ENCODE measurements around the gene IGSF3.

The IGSF3 gene

DNA sequence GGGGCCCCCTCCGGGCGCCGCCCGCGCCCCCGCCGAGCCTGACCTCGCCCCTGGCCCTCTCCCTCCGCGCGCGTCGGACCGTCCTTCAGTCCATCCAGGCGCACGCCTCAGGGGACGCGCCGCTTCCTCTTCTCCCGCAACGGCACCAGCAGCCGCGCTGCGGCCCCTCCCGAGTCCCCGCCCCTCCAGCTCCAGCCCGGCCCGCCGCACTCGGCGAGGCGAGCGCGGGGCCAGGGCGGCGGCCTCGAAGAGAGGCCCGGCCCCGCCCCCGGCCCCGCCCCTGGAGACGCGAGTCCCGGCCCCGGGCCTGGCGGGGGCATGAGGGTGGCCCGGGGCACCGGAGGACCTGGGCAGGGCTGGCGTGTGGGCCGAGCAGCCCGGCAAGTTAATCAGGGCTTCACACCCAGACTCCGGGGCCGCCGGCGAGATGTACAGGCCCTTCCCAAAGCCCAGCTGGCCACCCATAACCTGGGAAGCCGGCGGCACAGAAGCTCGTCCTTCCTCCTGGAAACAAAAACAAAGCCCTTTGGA, at the start of gene IGSF3:
Gene IGSF3, minus strand, starts transcription at position 159 of the 531 bp plus-strand sequence. CDS start 1,407 bp downstream, outside the sequence.
- in situ Hi-C loops (cut with HindIII; ENCODE audit: low sequenced_read_pairs), result no loop called here

DNA sequence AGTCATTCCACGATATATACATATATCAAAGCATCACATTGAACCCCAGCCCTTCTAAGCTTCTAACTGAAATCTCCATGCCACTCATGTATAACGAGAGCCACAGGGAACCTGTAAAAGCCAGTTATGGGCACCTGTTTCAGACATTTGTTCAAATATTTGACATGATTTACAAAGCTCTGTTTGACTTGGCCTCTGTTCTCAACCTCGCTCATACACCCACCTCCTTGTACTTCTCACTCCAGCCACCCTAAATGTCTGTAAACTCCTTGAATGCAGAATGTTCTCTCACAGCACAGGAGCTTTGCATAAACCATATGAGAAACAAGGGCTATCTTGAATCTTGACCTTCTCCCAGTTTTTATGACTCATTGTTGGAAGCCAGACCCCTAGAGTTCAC, 49.8 kb upstream of the IGSF3 start:
- in situ Hi-C loops (cut with HindIII; ENCODE audit: low sequenced_read_pairs), result no loop called here

DNA sequence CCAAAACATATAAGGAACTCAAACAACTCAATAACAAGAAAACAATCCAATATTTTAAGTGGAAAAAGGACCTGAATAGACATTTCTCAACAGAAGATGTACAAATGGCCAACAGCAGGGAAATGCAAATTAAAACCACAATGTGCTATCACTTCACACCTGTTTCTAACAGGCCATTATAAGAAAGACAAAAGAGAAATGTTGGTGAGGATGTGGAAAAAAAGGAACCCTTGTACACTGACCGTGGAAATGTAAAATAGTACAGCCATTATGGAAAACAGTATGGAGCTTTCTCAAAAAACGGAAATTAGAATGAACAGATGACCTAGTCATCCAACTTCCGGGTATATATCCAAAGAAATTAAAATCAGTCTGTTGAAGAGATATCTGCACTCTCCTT, 48.9 kb upstream of the IGSF3 start:
- in situ Hi-C loops (cut with HindIII; ENCODE audit: low sequenced_read_pairs), result no loop called here

DNA sequence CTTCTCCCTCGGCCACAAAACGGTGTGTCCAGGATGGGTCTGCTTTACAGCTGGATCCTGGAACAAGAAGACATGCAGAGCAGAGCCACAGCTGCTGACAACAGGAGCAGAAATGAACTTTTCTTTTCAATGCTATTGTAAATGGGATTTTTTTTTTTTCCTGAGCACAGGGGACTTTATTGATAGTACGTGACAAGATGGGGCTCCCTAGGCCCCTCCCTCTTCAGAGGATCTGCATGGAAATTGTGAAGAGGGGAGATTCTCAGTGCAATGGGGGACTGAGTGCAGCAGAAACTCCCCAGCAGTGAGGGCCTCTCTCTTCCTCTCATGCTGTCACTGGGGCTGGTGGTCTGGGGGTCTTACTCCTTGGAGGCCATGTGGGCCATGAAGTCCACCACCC, 45.9 kb upstream of the IGSF3 start:
- in situ Hi-C loops (cut with HindIII; ENCODE audit: low sequenced_read_pairs), result no loop called here

DNA sequence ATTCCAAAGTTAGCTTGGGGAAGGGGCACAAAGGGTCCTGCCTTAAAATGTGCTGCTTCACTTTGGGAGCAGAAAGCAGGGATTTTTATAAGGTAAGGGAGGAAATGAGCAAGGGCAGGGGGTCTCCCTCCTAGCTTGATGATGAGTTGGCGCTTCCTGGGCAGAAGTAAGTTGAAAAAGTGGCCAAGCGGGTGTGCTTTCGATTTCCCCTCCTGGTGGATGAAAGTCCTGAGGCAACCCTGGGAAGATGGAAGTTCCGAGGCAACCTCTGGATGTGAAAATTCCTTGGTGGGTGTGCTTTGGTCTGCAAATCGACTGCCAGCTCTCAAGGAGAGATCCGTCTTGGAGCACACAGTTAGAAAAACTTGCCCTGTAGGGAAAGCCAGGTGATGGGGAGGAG, 45.0 kb upstream of the IGSF3 start:
- in situ Hi-C loops (cut with HindIII; ENCODE audit: low sequenced_read_pairs), result no loop called here

DNA sequence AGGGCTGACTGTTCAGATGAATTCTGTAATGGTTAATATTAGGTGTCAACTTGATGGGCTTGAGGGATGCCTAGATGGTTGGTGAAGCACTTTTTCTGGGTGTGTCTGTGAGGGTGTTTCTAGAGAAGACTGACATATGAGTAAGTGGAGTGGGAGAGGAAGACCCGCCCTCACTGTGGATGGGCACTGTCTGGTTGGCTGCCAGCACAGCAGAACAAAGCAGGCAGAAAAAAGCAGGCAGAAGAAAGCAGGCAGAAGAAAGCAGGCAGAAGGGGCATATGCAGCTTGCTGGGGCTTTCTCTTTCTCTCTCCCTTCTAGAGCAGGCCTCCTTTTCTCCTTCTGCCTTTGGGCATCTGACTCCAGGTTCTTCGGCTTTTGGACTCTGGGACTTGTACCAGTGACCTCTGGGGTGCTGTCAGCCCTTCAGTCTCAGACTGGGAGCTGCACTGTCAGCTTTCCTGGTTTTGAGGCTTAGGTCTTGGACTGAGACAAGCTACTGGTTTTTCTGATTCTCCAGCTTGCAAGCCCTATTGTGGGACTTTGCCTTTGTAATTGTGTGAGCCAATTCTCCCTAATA, 43.8 kb upstream of the IGSF3 start:
- in situ Hi-C loops (cut with HindIII; ENCODE audit: low sequenced_read_pairs), result no loop called here

DNA sequence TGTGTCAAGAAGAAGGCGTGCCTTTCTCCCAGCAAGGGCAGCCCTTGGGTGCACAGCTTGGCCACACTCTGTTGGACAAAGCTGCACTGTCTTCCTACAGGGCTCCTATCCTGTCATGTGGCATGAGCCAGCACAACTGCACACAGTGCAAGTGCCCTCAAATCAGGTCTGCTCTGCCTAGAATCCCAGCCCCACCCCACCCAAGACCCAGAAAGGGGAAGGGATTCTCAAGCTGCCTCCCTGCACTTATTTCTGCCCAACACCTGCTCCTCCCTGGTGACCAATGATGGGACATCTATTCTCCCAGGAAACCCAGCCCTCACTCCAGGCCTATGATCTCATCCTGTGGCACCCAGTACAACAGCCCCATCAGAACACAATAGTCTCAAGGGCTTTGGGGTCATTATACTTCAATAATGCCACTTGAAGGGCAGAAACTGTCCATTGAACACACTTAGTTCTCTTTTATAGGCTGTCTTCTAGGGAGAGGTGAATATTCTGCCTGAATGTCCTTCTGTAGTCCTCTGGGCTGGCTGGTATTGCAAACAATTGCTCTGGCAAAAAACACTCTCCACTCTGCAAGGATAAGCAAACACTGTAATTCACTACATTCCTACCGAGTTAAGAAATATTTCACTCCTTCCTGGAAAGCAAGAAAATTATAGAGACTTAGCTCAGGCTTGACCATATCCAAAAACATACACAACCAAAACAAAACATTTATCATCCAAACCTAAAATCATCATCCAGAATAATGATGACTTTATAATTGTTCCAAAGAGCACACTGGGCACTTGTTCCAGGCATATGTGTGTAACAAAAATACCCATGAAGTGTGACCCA, 43.1 kb upstream of the IGSF3 start:
- in situ Hi-C loops (cut with HindIII; ENCODE audit: low sequenced_read_pairs), result no loop called here

DNA sequence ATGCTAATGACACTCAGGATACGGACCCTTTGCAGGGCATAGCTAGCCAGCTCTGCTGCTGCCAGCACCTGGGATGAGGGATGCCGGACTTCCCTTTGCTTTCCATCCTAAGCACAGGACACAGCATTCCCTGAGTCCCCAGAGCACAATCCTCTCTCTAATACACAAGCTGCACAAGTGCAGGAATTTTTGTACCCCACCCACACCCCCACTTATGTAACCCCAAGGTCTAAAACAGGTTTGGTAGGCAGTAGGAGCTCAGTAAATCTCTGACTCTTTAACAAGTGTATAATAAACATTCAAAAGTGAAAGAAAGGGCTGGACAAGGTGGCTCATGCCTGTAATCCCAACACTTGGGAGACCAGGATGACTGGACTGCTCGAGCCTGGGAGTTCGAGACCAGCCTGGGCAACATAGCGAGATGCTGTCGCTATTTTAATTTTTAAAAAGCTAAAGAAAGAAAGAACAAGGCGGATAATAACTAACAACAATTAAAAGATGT, 42.2 kb upstream of the IGSF3 start:
- in situ Hi-C loops (cut with HindIII; ENCODE audit: low sequenced_read_pairs), result no loop called here

DNA sequence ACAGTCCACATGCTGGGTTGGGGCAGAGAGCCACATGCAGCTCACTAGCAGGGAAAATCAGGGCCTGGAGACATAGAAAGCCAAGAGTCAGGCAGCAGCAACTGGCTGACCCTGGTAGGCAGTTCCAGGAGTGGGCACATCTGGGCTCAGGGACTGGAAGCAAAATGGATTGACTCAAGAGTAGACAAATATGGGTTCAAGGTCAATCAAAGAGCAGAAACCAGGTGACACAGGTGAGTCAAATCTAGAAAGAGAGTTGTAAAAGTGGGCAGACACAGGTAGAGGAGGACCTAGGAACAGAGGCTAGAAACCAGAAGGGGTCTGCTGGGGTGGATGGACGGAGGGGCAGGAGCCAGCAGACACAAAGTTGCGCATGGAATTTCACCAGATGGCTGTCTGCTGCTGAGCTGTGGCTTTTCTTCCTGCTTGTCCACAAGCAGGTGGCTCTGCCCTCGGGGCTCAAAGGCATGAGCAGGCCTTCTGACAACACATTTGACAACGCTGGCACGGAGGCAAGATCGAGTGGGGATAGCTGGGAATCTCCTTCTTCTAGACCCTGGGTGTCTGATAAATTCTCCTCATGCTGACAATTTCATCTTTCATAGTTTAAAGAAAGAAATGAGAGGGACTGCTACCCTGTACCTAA, 40.8 kb upstream of the IGSF3 start:
- in situ Hi-C loops (cut with HindIII; ENCODE audit: low sequenced_read_pairs), result no loop called here

DNA sequence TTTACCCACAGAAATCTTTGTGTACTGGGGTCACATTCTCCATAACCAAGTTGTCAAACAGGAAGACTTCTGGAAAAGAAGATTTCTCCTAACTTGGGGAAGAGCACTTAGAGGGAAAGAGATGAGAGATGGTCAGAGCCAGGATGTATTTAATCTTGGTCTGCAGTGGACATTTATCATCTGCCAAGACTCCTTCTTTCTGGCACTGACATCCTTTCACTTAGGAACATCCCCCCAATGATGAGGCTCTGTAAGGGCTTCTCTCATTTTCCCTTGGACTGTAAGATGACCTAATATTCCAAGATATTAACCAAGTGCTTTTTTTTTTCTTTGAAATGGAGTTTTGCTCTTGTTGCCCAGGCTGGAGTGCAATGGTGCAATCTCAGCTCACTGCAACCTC, 39.3 kb upstream of the IGSF3 start:
- in situ Hi-C loops (cut with HindIII; ENCODE audit: low sequenced_read_pairs), result no loop called here

DNA sequence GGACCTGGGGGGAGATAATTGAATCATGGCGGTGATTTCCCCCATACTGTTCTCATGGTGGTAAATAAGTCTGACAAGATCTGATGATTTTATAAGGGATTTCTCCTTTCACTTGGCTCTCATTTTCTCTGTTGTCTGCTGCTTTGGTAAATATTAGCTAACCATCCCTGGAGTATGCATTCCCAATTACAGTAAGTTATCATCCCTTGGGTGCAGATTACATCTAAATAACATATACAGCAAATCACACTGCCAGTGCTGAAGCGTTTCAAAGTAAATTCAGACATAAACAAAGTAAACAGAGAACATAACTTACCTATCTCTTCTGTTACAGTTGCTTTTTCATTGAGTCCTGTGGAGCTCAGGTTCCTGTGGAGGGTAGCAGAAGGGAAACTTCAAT, 38.6 kb upstream of the IGSF3 start:
- in situ Hi-C loops (cut with HindIII; ENCODE audit: low sequenced_read_pairs), result no loop called here

DNA sequence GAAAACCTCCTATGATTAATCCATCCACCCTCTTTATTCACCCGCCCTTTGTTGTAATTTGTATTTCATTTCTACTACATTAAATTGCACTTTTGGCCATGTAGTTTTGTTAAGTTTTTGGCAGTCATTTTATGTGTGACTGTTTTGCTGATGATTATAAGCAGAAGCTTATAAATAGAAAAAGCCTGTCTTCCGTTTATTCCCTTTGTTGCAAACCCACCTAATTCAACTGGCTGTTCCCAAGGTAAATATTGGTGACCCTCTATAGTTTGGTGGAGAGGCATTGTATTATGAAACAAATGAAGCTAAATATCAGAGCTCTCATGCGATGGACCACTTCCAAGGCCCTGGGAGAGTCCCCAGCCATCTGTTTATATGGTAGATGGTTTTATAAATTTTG, 36.7 kb upstream of the IGSF3 start:
- in situ Hi-C loops (cut with HindIII; ENCODE audit: low sequenced_read_pairs), result no loop called here

DNA sequence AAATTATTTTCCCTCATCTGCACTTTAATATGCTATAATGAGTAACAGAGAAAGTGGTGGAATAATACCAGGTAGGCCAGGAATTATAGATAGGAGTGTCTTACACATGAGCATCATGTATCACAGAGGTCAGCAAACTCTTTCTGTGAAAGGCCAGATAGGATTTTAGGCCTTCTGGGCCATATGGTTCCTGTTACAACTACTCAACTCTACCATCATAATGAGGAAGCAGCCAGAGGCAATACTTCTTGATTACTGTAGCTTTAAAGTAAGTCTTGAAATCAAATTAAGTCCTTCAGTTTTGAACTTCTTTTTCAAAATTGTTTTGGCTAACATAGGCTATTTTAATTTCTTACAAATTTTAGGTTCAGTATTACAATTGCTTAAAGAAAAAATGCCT, 32.1 kb upstream of the IGSF3 start:
- in situ Hi-C loops (cut with HindIII; ENCODE audit: low sequenced_read_pairs), result no loop called here

DNA sequence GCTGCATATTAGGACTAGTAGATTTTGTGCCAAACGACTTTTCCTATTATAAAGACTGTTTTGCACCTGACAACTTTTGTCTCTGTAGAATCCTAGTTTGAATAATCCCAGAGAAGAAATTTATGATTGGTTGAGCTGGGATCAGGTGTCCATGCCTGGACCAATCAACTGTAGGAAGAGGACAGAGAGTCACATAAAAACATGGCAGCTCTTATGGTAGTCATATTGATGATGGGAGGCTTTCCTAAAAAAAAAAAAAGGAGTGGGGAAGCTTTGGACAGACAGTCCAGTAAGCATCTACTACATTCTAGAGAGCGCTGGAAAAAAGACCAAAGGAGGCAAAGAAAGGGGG, 30.7 kb upstream of the IGSF3 start:
- in situ Hi-C loops (cut with HindIII; ENCODE audit: low sequenced_read_pairs), result no loop called here

DNA sequence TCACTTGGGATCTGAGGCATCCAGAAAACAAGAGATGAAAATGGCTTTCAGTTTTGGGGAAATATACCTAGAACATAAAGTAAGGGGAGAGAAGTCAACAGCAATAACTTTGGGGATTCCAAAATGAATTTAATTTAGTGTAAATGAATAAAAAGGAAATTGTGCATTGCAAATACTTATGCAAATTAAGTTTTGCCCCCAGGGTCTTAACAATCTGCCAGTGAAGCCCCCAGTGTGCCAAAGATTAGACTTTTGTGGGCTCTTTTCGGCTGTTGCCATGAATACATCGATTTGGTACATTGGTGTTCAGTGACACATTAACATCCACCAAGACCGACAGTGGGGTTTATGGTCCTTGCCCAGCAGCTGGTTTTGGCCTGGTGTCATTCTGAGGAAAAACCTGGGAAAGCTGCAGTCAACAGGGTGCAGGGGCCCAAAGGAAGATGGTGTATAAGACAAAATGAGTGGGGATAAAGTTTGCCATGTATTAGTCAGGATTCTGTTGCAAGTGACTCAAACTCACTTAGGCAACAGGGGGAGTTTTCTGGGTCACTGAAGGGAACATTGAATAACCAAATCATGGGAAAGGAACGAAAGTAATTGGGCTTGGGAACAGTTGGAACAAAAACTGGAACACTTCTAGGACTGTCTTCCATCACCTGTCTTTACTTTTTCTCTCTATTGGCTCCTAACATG, 30.2 kb upstream of the IGSF3 start:
- in situ Hi-C loops (cut with HindIII; ENCODE audit: low sequenced_read_pairs), result no loop called here

DNA sequence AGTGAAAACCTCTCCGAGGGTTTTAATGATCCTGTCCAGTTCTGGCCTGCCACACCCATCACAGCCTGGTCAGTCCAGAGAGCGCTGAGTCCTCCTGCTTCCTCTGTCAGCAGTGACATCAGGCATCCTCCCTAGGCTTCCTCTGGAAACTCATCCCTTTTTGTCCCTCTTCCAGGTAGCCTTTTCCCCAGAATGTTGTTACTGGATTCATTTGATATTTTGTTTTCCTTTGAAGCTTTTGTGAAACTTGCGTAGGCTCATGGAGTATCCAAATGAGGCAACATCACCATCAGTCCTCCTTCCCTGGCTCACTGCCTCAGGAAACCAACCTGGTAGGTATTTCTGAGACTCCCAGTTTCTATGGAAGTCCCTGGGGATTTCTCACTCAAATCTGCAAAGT, 27.0 kb upstream of the IGSF3 start:
- in situ Hi-C loops (cut with HindIII; ENCODE audit: low sequenced_read_pairs), result no loop called here

DNA sequence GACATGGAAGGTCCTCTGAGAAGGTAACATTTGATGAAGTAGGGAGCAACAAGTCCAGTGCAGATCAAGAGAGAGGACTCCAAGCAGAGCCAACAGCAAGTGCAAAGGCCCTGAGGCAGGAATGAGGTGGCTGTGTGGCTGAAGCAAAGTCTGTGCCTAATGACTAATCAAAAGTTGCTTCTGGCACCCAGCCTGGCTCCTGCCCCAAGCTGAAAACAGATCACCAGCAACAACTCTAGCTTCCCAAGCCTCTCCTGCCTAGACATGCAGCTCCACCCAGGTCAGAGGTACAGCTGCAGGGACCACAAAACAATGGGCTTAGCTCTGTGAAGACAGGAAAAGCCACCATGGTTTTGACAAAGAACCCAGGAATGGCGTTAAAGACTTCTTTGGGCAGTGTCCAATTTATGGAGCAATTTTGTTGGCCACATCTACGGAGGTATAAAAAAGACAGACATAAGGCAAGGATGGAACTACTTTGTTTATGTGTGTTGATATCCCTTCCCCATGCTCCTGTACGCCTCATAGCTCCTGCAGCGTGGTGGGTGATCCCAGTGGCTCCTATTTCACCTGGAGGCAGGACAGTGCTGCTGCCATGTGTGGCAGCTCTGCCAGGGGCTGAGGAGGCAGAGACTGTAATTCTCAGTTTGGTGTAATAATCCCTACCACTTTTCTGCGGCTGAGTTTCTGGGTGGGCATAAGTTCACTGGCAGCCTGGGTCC, 26.4 kb upstream of the IGSF3 start:
- in situ Hi-C loops (cut with HindIII; ENCODE audit: low sequenced_read_pairs), result no loop called here

DNA sequence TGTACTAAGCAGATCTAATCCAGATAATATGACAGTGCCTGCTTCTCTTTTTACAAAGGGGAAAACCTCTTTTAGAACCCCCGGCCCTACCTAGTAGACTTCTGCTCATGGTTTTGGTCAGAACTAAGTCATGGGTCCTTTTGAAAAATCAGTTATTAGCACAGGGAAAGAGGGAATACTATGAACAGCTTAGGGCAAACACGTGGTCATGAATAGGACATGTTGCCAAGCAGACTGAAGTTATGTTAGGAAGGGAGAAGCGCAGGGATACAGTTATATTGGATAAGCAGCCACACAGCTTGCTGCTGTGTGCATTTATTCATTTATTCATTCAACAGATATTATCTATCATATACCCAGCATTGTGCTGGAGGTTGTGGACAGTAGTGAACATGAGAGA, 25.3 kb upstream of the IGSF3 start:
- in situ Hi-C loops (cut with HindIII; ENCODE audit: low sequenced_read_pairs), result no loop called here

DNA sequence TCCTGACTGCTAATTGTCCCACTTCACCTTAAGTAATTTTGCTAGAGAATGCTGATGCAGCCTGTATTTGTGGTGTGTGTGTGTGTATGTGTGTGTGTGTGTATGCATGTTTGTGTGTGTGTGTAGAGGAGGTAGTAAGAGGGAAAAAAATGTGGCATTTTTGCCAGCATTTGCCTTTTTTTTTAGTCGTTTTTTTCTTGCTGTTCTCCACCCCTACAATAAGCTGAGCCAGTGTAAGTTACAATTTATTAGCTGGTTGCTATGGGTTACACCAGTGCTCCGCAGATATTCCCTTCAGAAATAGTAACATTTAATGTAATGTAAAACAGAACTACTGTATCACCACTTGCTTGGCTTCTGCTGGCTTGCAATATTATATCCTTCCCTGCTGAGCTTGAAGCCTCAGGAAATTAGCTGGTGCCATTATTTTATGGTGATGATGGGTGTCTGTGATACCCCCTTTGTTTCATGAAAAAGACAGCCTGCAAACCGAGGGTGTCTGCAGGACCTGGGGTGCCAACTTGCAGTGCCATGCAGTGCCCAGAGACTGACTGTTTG, 23.4 kb upstream of the IGSF3 start:
- in situ Hi-C loops (cut with HindIII; ENCODE audit: low sequenced_read_pairs), result no loop called here

DNA sequence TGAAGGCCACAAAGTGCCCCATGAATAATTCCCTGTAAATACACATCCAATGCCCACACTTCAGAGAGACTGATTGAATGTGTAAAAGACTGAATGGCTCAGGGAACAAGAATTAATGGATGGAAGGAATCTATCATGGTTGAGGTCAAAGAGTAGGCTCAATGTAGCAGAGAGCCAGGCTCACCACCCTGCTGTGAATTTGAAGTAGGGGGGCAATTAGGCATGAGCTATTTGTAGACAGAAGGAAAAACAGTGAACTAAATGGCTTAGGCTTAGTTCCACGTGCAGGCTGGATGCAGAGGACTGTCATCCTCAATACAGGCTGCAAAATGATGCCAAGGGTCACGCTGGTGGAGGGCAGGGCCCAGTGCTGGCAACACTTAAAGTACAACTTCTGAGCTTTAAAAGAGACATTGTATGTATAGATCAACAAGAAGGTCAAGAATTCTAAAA, 22.9 kb upstream of the IGSF3 start:
- in situ Hi-C loops (cut with HindIII; ENCODE audit: low sequenced_read_pairs), result no loop called here

All from endothelial cell of hepatic sinusoid (primary cell).